ENCODE data around the gene CDV3.

CDV3 gene

GRCh38 chr3:133570139-133570936 is 3.1 kb upstream of the CDV3 start:
- DNase-seq: no peak

- no peak for DNase-seq
These were observed 2.6 kb upstream of the CDV3 start for GRCh38 chr3:133570937-133571320.

- no peak for DNase-seq
These were observed 1.1 kb upstream of the CDV3 start for GRCh38 chr3:133572158-133573053.

DNA sequence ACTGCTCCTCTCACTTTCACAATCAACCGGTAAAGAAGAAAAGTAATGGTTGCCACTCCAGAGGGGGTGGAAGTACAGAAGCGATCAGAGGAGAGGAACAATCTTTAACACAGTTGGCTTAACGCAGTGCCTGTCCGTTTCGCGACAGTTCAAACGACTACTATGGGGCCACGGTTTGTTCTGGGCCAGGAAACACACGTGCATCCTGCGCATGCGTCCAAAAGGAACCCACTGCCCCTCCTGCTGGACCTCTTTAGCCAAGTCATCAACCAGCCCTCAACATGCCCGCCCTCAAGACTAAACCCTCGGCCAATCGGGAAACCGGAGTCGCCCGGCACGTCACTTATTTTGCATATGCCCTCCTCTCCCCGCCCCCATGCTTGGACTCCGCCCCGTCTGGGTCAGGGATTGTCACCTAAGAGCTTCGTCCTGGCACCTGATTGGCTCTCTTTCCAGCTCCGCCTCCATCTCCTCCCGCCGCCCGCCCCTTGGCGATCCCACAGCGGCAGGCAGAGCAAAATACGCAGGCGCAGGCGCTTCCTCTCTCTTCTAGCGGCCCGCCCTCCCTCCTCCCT is 345 bp upstream of the CDV3 start:
- peak; percentile 100 for DNase-seq

DNA sequence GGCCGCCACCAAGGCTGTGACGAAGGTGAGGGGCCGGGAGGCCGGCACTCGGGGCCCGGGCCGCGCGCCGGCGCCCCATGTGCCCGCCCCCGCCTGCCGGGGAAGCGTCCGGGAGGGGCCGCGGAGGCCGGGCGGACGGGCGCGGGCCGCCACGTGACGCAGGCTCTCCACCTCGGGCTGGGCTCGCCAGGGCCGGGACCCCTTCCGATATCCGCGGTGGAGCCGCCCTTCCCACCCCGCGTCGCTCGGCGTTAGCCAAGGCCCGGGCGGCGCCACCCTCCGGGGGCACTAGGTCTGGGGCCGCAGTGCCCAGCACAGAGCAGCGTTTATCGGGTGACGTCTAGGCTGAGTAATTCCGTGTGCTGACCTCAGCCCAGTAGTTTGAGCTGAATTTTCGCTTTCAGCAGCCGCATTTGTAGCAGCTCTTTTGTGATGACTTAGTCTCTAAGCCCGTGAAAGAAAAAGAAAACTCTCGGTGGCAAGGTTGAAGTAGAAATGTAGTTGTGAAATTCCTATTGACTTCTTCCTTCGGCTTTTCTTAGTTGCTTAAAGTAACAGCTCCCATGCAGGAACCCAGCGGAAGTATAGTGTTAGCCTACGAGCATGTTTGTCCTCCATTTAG is 885 bp downstream of the CDV3 start:
- peak; percentile 81 for DNase-seq

DNA sequence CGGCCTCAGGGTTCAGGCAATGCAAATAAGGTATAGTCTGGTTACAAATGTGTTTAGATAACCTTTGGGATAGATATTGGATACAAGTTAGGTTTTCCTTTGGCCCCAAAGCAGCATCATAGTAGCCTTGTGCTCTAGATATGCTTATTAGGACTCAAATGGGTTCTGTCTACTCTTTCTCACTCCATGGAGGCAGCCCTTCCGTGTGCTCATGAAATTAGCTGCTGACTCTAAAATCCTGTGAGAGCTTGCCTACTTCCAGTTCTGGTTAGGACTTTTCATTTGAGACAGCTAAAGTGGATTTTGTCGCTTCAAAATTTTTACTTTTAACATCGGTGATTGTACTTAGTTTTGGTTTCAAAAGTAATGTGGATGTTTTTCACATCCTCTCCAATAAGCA is 1.6 kb downstream of the CDV3 start:
- no peak for DNase-seq

- DNase-seq: no peak
These were observed 2.7 kb downstream of the CDV3 start for GRCh38 chr3:133576169-133576568.

GRCh38 chr3:133578548-133579191 is 5.2 kb downstream of the CDV3 start:
- no peak for DNase-seq

GRCh38 chr3:133583396-133583795 is 9.9 kb downstream of the CDV3 start:
- DNase-seq: no peak

DNA sequence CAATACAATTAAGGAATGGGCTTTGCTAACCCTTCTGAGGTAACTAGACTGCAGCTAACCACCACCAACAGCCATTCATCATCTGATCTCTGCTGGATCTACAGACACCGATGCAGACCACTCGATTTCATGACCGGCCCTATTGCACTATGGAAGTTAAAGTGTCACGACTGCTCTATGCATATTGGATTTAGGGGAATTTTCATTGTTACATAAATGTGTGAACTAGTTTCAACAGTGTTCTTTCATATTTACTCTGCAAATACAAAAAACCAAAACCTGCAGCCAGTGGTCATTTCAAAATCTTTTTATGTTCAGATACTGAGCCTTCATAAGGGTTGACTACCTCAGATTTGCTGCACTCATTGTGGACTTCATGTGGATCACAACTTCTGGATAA is 14.5 kb downstream of the CDV3 start:
- no peak for DNase-seq

GRCh38 chr3:133588784-133589465 is 15.4 kb downstream of the CDV3 start:
- no peak for DNase-seq

DNA sequence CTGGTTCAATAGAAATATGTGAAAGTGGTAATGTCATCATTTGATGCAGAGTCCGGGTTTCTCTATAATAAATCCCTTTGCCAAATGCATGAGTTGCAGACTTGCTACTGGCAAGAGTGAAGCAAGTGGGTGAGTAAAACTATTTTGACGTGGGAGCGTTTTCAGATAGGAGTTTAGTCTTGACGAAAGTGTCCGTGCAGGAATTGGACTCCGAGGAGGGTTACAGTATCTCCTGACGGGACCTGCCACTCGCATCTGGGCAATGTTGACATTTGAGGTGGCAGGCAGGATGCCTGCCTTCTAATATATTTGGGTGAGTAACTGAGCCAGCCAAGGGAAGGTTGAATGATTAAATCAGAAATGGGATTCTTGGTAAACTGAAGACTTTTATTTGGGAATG is 16.0 kb downstream of the CDV3 start:
- no peak for DNase-seq

GRCh38 chr3:133591271-133591742 is 17.8 kb downstream of the CDV3 start:
- no peak for DNase-seq

GRCh38 chr3:133592843-133593242 is 19.4 kb downstream of the CDV3 start:
- no peak for DNase-seq

DNA sequence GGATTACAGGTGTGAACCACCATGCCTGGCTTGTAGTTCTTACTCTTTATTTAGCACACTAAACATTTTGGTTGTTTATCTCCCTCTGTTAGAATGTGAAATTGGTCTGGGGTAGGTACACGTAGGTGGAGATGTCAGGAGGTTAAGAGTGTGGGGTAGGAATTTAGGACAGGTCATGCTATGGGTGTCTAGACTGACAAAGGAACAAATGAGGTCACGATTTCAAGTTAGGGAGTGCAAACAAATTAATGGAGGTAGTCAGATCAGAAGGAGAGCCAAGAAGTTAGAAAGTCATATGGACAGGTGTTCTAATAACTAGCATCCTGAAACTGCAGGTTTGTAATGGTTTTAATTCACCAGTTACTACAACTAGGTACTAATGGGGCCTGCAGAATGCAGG is 19.8 kb downstream of the CDV3 start:
- DNase-seq: no peak

- DNase-seq: peak; percentile 51
These were observed 21.9 kb downstream of the CDV3 start for GRCh38 chr3:133595341-133595740.

DNA sequence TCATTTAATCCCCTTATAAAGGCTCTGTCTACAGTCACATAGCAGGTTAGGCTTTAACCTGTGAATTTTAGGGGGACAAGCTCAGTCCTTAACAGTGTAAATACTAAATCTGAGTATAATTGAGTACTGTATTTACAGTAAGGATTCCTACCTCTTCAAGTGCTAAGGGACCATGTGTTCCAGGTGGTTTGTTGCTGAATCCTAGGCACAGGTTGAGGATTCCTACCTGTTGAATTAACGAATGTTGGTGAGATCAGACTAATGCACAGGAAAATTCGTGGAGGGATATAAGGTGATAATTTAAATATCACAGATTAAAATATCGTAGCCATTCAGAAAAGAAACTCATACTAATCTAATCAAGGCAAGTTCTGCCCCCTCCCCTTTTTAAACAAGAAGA is 24.9 kb downstream of the CDV3 start:
- DNase-seq: no peak

DNA sequence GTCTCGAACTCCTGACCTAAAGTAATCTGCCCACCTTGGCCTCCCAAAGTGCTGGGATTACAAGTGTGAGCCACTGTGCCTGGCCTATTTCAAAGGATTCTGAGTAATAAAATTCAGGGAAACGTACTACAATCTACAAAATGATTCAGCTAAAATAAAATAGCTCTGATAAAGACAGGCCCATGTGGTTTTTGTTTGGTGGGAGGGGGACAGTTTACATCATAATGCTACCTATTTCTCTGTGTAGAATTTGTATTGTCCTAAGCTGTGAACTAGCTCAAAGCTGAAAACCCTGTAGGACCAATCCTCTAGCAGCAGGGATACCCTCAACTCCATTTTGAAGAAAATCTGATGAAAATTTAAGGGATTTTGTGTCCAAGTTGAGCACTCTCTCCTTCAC is 25.8 kb downstream of the CDV3 start:
- no peak for DNase-seq

- no peak for DNase-seq
These were observed 27.1 kb downstream of the CDV3 start for GRCh38 chr3:133600572-133601081.

- DNase-seq: no peak
These were observed 32.9 kb downstream of the CDV3 start for GRCh38 chr3:133606342-133606741.

- DNase-seq: no peak
These were observed 33.4 kb downstream of the CDV3 start for GRCh38 chr3:133606902-133607301.

GRCh38 chr3:133607816-133608215 is 34.3 kb downstream of the CDV3 start:
- no peak for DNase-seq
